ENCODE data around the gene CLDN10. TPM values are rescaled to one million over a fixed set of nuclear protein-coding genes. Genes with fewer than 3 reads are reported as not detected.
A peak's percentile ranks its signal among the peaks of the same experiment; 100 is the strongest.

The CLDN10 gene
- total RNA-seq (not detected in 2 replicates), polyA plus RNA-seq (not detected in 2 replicates), polyA minus RNA-seq (not detected in 2 replicates)
- total RNA-seq (2013), result 0.28 TPM

GRCh38 chr13:95552539-95553441 is at the start of gene CLDN10:
Gene CLDN10 (plus strand): TSS chr13:95552720. CDS start chr13:95552754, 34 bp downstream.
- Histone ChIP-seq H3K36me3 (replicated peaks in 1 of 2; ENCODE audit: control extremely low read depth in 1 of 2, control insufficient read depth in 1 of 2, extremely low read depth in 1 of 2, insufficient read depth in 2 of 2, low read length in 1 of 2) (no peaks in the 10 kb centered on the region), H3K4me1 (ENCODE audit: control insufficient read depth in 2 of 2, insufficient read depth in 2 of 2, low read length in 2 of 2) (peaks cover 16 to 22% of the 10 kb centered on the region in 2 donors), H3K27ac (ENCODE audit: low read length in 2 of 2) (no peak within 1 kb of the TSS), H2AFZ (ENCODE audit: insufficient read depth, low read depth, low read length, poor library complexity, severe bottlenecking) (peak within 1 kb of the TSS; percentile 16), H3K4me2 (replicated peaks; ENCODE audit: low read depth, low read length, poor library complexity, severe bottlenecking) (peak within 1 kb of the TSS; percentile 42), H3K9ac (ENCODE audit: low read length) (no peak within 1 kb of the TSS), H4K20me1 (ENCODE audit: control insufficient read depth, insufficient read depth, low read length, poor library complexity, severe bottlenecking) (no peaks in the 10 kb centered on the region), H3K4me3 (ENCODE audit: control extremely low read depth in 1 of 5, extremely low read depth in 1 of 5, insufficient read depth in 1 of 5, low read depth in 2 of 5, low read length in 4 of 5) (no peak within 1 kb of the TSS), H3K27me3 (replicated peaks in 1 of 4; ENCODE audit: control extremely low read depth in 1 of 4, control insufficient read depth in 3 of 4, insufficient read depth in 4 of 4, low read length in 3 of 4) (peaks cover 0 to 41% (median 32%) of the 10 kb centered on the region in 4 experiments), H3K79me2 (ENCODE audit: control insufficient read depth, insufficient read depth, low read length) (no peaks in the 10 kb centered on the region), H3K9me3 (ENCODE audit: control extremely low read depth in 1 of 3, control insufficient read depth in 2 of 3, insufficient read depth in 1 of 3, low read length in 2 of 3) (peaks cover 0 to 4% (median 0%) of the 10 kb centered on the region in 3 donors)
- peak within 1 kb of the TSS; percentile 60 for H3K4me3 Mint-ChIP-seq
- H3K27me3 Mint-ChIP-seq, result peaks cover 49% of the 10 kb centered on the region
- no peaks in the 10 kb centered on the region for H3K9me3 Mint-ChIP-seq (ENCODE audit: insufficient read depth)
- intact Hi-C loops (cut with micrococcal nuclease), result no loop called here
- TF ChIP-seq CTCF (IDR thresholded peaks at IDR 0.05), result no peak
- TF ChIP-seq EZH2 (IDR thresholded peaks at IDR 0.05; ENCODE audit: borderline replicate concordance, insufficient read depth, low read depth, low read length, poor library complexity, severe bottlenecking), result no peak
- peaks cover 19% of the 10 kb centered on the region for H3K4me1 Mint-ChIP-seq
- 3% methylated on average over 61 of the region's 70 CpGs for WGBS (ENCODE audit: insufficient coverage)
- CTCF ChIA-PET, result no interaction called here
- ATAC-seq (ENCODE audit: low read depth), result no peak
- POLR2A ChIA-PET, result no interaction called here
- no peak for DNase-seq
- H3K27ac Mint-ChIP-seq, result no peak within 1 kb of the TSS

GRCh38 chr13:95503662-95504061 is 48.9 kb upstream of the CLDN10 start:
- DNase-seq, result no peak
- CTCF ChIA-PET, result no interaction called here
- Mint-ChIP-seq H3K27me3 (peaks cover 4% of the 10 kb centered on the region), H3K4me3 (no peak overlapping the region), H3K4me1 (no peaks in the 10 kb centered on the region), H3K27ac (no peak overlapping the region), H3K9me3 (ENCODE audit: insufficient read depth) (no peaks in the 10 kb centered on the region)
- Histone ChIP-seq H3K9me3 (ENCODE audit: control extremely low read depth in 1 of 3, control insufficient read depth in 2 of 3, insufficient read depth in 1 of 3, low read length in 2 of 3) (peaks cover 0 to 6% (median 0%) of the 10 kb centered on the region in 3 donors), H3K4me1 (ENCODE audit: control insufficient read depth in 2 of 2, insufficient read depth in 2 of 2, low read length in 2 of 2) (no peaks in the 10 kb centered on the region), H3K27ac (ENCODE audit: low read length in 2 of 2) (no peak overlapping the region), H3K36me3 (replicated peaks in 1 of 2; ENCODE audit: control extremely low read depth in 1 of 2, control insufficient read depth in 1 of 2, extremely low read depth in 1 of 2, insufficient read depth in 2 of 2, low read length in 1 of 2) (no peaks in the 10 kb centered on the region), H3K4me3 (ENCODE audit: control extremely low read depth in 1 of 5, extremely low read depth in 1 of 5, insufficient read depth in 1 of 5, low read depth in 2 of 5, low read length in 4 of 5) (no peak overlapping the region), H4K20me1 (ENCODE audit: control insufficient read depth, insufficient read depth, low read length, poor library complexity, severe bottlenecking) (no peaks in the 10 kb centered on the region), H3K79me2 (ENCODE audit: control insufficient read depth, insufficient read depth, low read length) (no peaks in the 10 kb centered on the region), H3K4me2 (replicated peaks; ENCODE audit: low read depth, low read length, poor library complexity, severe bottlenecking) (no peak overlapping the region), H2AFZ (ENCODE audit: insufficient read depth, low read depth, low read length, poor library complexity, severe bottlenecking) (no peak overlapping the region), H3K27me3 (replicated peaks in 1 of 4; ENCODE audit: control extremely low read depth in 1 of 4, control insufficient read depth in 3 of 4, insufficient read depth in 4 of 4, low read length in 3 of 4) (no peaks in the 10 kb centered on the region), H3K9ac (ENCODE audit: low read length) (no peak overlapping the region)
- POLR2A ChIA-PET, result no interaction called here
- no peak for ATAC-seq (ENCODE audit: low read depth)
- no peak for TF ChIP-seq EZH2 (IDR thresholded peaks at IDR 0.05; ENCODE audit: borderline replicate concordance, insufficient read depth, low read depth, low read length, poor library complexity, severe bottlenecking)
- no peak for TF ChIP-seq CTCF (IDR thresholded peaks at IDR 0.05)
- intact Hi-C loops (cut with micrococcal nuclease), result no loop called here
- no CpG with 5 or more reads among the region's 1 CpG for WGBS (ENCODE audit: insufficient coverage)

All from B cell (primary cell).